ENCODE data around the gene PSMB7.

GRCh38 chr9:124348363-124348762 is 66.9 kb downstream of the PSMB7 start:
- TF ChIP-seq CTCF (conservative IDR thresholded peaks at IDR 0.05 in 1 of 2, IDR thresholded peaks at IDR 0.05 in 1 of 2; ENCODE audit: low read depth in 1 of 2, low read length in 2 of 2) (no peak), EZH2 (IDR thresholded peaks at IDR 0.05; ENCODE audit: low read length, missing control alignments) (no peak)
